Mucosa of rectum (tissue), 2 donors: ENCODE measurements around the gene PDP2.
"Not testable (repeated sequence)": the region's sequence is repeated elsewhere in the genome, so short reads cannot be mapped to it uniquely, and the experiment has no call there.

ENCODE experiments used
- H3K27ac ChIP-seq, 2 donors: one replicate each; pipeline ENCODE4 v1.7.0; 2013; ENCODE audit warnings: inconsistent platforms in 2 of 2, low read depth in 2 of 2, low read length in 2 of 2
- H3K27me3 ChIP-seq, 2 donors: one replicate each; pipeline ENCODE4 v1.7.0; 2013; ENCODE audit warnings: low read length in 2 of 2; ENCODE audit not compliant: control insufficient read depth in 2 of 2, insufficient read depth in 2 of 2
- H3K36me3 ChIP-seq, 2 donors: one replicate each; pipeline ENCODE4 v1.7.0; 2013; ENCODE audit warnings: low read length in 2 of 2; ENCODE audit not compliant: control insufficient read depth in 2 of 2, insufficient read depth in 2 of 2
- H3K4me1 ChIP-seq, 2 donors: one replicate each; pipeline ENCODE4 v1.7.0; 2013; ENCODE audit warnings: low read length in 2 of 2, mild to moderate bottlenecking in 1 of 2; ENCODE audit not compliant: control insufficient read depth in 2 of 2, insufficient read depth in 2 of 2
- H3K4me3 ChIP-seq, 2 donors: one replicate each; pipeline ENCODE4 v1.7.0; 2013; ENCODE audit warnings: low read length in 2 of 2
- H3K9ac ChIP-seq, 2 donors: one replicate each; pipeline ENCODE4 v1.7.0; 2013; ENCODE audit warnings: low read length in 2 of 2, low read depth in 1 of 2, mild to moderate bottlenecking in 1 of 2
- H3K9me3 ChIP-seq, 2 donors: one replicate each; pipeline ENCODE4 v1.7.0; 2013; ENCODE audit warnings: low read length in 2 of 2; ENCODE audit not compliant: control insufficient read depth in 2 of 2
- donor health status: healthy.
- donor health status: Normal muscosa, but diverticular disease.

The PDP2 gene

DNA sequence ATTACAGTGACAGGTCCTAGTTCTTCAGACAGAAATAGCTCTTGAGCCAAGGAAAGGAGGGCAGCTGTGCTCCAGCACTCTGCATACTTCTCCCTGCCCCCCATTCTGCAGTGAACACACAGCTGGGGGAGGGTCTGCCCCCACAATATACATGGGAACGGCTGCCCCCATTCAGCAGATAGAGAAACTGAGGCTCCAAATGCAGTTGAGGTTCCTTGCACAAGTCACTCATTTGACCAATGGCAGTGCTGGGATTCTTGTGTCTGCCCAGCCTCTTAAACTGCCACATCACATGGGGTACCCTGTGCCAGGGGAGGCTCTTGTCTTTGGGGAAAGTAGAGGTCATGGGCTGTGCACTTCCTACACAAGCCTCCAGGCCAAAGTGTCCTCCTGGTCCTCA lies 10.9 kb upstream of the PDP2 start:
- H3K9ac ChIP-seq, result no peak overlapping the region
- no peak overlapping the region for H3K4me3 ChIP-seq
- peaks cover 15 to 19% of the 10 kb centered on the region in 2 donors for H3K4me1 ChIP-seq
- no peaks in the 10 kb centered on the region for H3K27me3 ChIP-seq
- no peaks in the 10 kb centered on the region for H3K9me3 ChIP-seq
- no peaks in the 10 kb centered on the region for H3K36me3 ChIP-seq
- no peak overlapping the region for H3K27ac ChIP-seq

DNA sequence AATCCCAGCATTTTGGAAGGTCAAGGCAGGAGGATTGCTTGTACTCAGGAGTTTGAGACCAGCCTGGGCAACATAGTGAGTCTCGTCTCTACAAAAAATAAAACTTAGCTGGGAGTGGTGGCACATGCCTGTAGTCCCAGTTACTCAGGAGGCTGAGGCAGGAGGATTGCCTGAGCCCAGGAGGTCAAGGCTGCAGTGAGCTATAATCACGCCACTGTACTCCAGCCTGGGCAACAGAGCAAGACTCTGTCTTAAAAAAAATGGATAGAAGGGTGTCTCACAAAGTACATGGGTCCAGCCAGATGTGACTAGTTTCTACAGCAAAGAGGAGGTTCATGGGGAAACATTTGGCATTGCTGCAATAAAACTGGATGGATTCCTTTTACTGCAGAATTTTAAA lies 9.0 kb upstream of the PDP2 start:
- H3K36me3 ChIP-seq, H3K9me3 ChIP-seq, H3K27me3 ChIP-seq: not testable (repeated sequence)
- Histone ChIP-seq H3K4me1 (peaks cover 15 to 19% of the 10 kb centered on the region in 2 donors), H3K9ac (peak overlapping the region; percentile 26 to 27), H3K4me3 (peak overlapping the region; percentile 27 to 50), H3K27ac (peak overlapping the region; percentile 67 to 69)

DNA sequence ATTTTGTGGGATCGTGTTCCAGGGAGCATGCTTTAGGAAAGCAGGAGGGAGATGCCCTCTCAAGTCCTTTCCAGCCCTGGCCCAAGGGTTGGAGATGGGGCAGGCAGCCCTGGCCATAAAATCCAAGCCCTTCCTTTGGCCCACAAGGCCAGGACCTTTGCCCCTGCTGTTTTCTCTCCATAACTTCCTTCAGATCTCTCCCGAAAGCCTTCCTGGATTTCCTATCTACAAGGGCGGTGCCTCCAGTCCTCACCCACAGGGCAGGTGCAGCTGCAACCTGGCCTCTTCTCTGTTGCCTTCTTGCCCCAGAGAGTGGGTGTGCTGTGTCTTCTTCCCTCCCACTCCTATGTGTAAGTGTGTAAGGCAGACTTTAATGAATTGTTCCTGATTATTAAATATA lies 8.5 kb upstream of the PDP2 start:
- Histone ChIP-seq H3K9me3 (no peaks in the 10 kb centered on the region), H3K27ac (peak overlapping the region; percentile 67 to 69), H3K27me3 (no peaks in the 10 kb centered on the region), H3K9ac (no peak overlapping the region), H3K4me1 (peaks cover 15 to 19% of the 10 kb centered on the region in 2 donors), H3K4me3 (peak overlapping the region; percentile 27 to 50), H3K36me3 (no peaks in the 10 kb centered on the region)

DNA sequence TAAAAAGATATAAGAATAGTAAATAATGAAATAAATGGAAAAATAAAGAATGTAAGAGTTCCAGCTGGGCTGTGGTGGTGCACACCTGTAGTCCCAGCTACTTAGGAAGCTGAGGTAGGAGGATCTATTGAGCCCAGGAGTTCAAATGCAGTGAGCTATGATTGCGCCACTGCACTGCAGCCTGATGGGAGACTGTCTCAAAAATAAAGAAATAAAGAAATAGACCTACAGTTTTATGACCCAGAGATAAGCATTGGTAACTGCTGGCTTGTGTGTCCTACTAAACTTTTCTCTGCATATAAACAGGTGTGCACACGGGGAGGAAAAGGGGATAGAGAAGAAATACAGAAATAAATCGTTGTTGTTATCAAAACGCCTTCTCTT lies 7.8 kb upstream of the PDP2 start:
- Histone ChIP-seq H3K9me3 (no peaks in the 10 kb centered on the region), H3K27me3 (no peaks in the 10 kb centered on the region), H3K4me3 (peak overlapping the region; percentile 68 to 77), H3K9ac (peak overlapping the region; percentile 49 to 56), H3K27ac (peak overlapping the region; percentile 66 to 89), H3K36me3 (no peaks in the 10 kb centered on the region), H3K4me1 (peaks cover 15 to 19% of the 10 kb centered on the region in 2 donors)

DNA sequence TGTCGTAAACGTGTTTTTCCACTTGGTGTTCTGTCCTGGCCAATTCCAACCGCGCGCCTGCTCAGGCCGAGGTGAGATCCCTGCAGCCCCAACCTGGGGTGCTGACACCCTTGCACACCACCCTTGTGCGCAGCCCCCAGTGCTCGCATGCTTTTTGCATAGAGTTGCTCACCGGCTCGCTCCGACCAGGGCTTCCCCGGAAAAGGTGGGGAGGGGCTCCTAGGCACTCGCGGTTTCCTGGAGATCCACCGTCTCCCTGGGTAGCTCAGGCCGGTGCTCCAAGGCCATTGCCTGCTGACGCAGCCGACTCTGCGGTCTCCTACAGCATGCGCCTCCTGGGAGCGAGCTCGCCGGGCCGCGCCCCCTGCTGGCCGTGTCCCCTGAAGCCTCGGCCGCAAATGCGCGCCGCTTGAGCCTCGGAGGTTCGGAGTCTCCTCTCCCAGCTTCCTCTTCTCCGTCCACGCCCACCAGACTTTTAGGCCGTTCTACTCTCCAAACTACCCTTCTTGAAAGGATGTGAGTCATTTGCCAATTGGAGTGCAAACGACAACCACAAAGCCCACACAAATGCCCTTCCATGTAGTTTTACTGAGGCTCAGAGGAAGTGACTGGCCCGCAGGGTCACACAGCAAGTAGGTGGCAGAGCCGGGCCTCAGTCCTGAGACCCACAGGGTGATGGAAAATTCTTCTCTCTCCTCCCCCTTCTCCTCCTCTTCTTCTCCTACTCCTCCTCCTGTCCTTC lies 7.2 kb upstream of the PDP2 start:
- H3K9ac ChIP-seq, result peak overlapping the region; percentile 52 to 56

DNA sequence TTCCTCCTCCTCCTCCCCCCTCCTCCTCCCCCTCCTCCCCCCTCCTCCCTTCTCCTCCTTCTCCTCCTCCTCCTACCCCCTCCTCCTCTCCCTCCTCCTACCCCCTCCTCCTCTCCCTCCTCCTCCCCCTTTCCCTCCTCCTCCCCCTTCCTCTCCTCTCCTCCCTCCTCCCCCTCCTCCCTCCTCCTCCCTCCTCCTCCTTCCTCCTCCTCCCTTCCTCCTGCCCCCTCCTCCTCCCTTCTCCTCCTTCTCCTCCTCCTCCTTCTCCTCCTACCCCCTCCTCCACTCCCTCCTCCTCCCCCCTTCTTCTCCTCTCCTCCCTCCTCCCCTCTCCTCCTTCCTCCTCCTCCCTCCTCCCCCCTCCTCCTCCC lies 6.6 kb upstream of the PDP2 start:
- Histone ChIP-seq H3K9me3 (no peaks in the 10 kb centered on the region), H3K27me3 (no peaks in the 10 kb centered on the region), H3K4me1 (peaks cover 15 to 28% of the 10 kb centered on the region in 2 donors), H3K36me3 (no peaks in the 10 kb centered on the region), H3K4me3 (peak overlapping the region in 1 of 2 donors; percentile 68), H3K9ac (no peak overlapping the region), H3K27ac (no peak overlapping the region)

More for the DNA sequence above, 7.2 kb upstream of the PDP2 start:
- Histone ChIP-seq H3K4me1 (peaks cover 15 to 24% of the 10 kb centered on the region in 2 donors), H3K27ac (peak overlapping the region; percentile 66 to 89), H3K36me3 (no peaks in the 10 kb centered on the region), H3K9me3 (no peaks in the 10 kb centered on the region), H3K4me3 (peak overlapping the region; percentile 68 to 77), H3K27me3 (no peaks in the 10 kb centered on the region)

DNA sequence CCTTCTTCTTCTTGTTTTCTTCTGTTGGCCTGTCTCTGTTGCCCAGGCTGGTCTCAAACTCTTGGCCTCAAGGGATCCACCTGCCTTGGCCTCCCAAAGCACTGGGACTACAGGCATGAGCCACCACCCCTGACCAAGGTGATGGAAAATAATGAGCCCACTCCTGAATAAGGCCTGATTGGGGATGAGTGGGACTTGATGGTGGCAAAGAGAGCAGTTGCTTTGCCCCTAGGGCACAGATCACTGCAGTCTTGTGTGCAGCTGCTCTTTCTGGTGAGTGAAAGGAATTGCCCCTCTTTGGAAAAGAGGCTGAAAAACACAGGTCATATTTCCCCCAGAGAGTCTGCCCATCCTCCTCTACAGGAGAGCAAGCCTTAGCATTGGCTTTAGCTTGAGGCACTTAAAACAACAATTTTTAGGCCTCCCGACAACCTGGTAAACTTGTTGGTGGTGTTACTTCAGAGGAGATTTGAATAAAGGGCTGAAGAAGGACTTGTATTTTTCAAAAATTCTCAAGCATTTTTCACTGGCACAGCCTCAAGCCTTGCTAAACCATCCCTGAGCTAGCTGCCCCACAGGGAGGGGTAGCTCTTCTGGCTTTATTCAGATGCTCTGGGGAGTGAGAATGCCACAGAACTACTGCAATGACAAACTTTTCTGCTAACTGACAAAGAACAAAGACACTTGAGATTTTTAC lies 6.1 kb upstream of the PDP2 start:
- Histone ChIP-seq H3K4me3 (no peak overlapping the region), H3K9ac (no peak overlapping the region), H3K27me3 (no peaks in the 10 kb centered on the region), H3K27ac (peak overlapping the region in 1 of 2 donors; percentile 32), H3K9me3 (no peaks in the 10 kb centered on the region), H3K36me3 (no peaks in the 10 kb centered on the region), H3K4me1 (peaks cover 15 to 28% of the 10 kb centered on the region in 2 donors)

DNA sequence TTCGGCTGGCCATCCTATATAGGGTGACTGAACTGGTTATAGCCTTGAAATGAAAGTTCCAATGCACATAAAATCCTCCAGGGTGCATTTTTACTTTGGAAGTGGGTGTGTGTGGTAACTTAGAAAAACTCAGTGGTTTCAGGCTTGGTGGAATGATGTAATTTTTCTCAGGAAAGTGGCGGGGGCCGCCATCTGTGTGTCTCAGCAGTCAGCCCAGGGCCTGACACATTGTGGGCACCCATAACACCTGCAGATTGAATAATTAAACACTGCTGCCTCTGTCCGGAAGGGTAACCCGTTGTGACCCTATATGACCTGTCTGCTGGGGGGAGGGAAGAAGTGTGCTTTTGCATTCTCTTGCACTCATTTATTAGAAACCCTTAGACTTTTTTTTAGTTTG lies 2.2 kb upstream of the PDP2 start:
- no peaks in the 10 kb centered on the region for H3K36me3 ChIP-seq
- H3K4me1 ChIP-seq, result peaks cover 12 to 27% of the 10 kb centered on the region in 2 donors
- H3K9ac ChIP-seq, result no peak overlapping the region
- peak overlapping the region in 1 of 2 donors; percentile 32 for H3K27ac ChIP-seq
- no peaks in the 10 kb centered on the region for H3K9me3 ChIP-seq
- H3K4me3 ChIP-seq, result peak overlapping the region in 1 of 2 donors; percentile 38
- no peaks in the 10 kb centered on the region for H3K27me3 ChIP-seq

DNA sequence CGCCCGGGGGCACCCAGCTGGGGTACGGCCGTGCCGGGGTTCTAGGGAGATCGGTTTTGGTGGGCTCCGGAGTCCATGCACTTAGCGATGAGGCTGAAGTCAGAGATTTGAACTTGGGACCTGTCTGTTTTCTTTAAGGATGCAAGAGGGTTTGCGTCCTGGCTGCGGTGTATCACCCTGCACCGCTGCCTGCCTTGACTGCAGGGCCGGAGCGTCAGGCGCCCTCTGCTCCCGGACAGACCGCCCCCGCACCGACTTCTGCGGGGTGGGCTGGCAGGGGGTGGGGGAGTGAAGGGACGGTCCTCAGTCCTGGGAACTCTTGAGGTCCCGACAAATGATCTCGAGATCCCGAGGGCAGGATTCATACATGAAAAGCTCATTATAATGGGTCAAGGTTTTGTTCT lies 701 bp downstream of the PDP2 start:
- H3K27ac ChIP-seq, result no peak overlapping the region

DNA sequence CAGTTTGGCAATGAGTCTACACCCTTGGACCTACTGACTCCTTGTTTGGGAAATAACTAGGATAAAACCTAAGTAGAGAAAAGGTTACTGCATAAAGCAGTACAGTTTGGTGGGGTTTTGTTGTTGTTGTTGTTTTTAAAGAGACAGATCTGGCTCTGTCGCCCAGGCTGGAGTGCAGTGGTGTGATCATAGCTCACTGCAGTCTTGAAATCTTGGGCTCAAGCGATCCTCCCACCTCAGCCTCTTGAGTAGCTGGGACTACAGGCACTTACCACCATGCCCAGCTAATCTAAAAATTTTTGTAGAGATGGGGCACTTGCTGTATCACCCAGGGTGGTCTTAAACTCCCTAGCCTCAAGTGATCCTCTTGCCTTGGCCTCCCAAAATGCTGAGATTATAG lies 1.2 kb downstream of the PDP2 start:
- Histone ChIP-seq H3K36me3 (peaks cover 18 to 22% of the 10 kb centered on the region in 2 donors), H3K27ac (no peak overlapping the region), H3K9ac (no peak overlapping the region), H3K27me3 (no peaks in the 10 kb centered on the region), H3K4me3 (peak overlapping the region in 1 of 2 donors; percentile 57), H3K9me3 (no peaks in the 10 kb centered on the region), H3K4me1 (peaks cover 9 to 23% of the 10 kb centered on the region in 2 donors)

More for the DNA sequence above, 701 bp downstream of the PDP2 start:
- no peaks in the 10 kb centered on the region for H3K9me3 ChIP-seq
- H3K9ac ChIP-seq, result peak overlapping the region; percentile 66 to 84
- peak overlapping the region; percentile 86 for H3K4me3 ChIP-seq
- H3K36me3 ChIP-seq, result peaks cover 13 to 19% of the 10 kb centered on the region in 2 donors
- peaks cover 9 to 23% of the 10 kb centered on the region in 2 donors for H3K4me1 ChIP-seq
- no peaks in the 10 kb centered on the region for H3K27me3 ChIP-seq
